Measurements from ENCODE around the gene RAB11FIP5. TPM values are rescaled to one million over a fixed set of nuclear protein-coding genes. Genes with fewer than 3 reads are reported as not detected.

Gene RAB11FIP5
- total and polyA plus RNA-seq, 9 donors, result 16.1 to 57.3 (median 25.0) TPM

DNA sequence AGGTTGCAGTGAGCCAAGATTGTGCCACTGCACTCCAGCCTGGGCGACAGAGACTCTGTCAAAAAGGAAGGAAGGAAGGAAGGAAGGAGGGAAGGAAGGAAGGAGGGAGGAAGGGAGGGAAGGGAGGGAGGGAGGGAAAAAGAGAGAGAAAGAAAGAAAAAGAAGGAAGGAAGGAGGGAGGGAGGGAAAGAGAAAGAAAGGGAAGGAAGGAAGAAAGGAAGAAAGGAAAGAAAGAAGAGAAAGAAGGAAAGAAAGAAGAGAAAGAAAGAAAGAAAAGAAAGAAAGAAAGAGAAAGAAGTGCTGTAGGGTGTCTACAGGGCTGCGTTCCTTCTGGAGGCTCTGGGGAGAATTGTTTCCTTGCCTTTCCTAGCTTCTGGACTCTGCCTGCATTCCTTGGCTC lies 22.5 kb upstream of the RAB11FIP5 start:
- Histone ChIP-seq H3K27ac (no peak overlapping the region), H3K27me3 (no peaks in the 10 kb centered on the region), H3K9me3 (no peaks in the 10 kb centered on the region), H3K4me1 (ENCODE audit: insufficient read depth) (no peaks in the 10 kb centered on the region), H3K36me3 (no peaks in the 10 kb centered on the region), H3K4me3 (no peak overlapping the region)
- TF ChIP-seq EP300 (IDR thresholded peaks at IDR 0.05) (no peak), POLR2A (IDR thresholded peaks at IDR 0.05) (no peak)
- TF ChIP-seq, protein P1, sequence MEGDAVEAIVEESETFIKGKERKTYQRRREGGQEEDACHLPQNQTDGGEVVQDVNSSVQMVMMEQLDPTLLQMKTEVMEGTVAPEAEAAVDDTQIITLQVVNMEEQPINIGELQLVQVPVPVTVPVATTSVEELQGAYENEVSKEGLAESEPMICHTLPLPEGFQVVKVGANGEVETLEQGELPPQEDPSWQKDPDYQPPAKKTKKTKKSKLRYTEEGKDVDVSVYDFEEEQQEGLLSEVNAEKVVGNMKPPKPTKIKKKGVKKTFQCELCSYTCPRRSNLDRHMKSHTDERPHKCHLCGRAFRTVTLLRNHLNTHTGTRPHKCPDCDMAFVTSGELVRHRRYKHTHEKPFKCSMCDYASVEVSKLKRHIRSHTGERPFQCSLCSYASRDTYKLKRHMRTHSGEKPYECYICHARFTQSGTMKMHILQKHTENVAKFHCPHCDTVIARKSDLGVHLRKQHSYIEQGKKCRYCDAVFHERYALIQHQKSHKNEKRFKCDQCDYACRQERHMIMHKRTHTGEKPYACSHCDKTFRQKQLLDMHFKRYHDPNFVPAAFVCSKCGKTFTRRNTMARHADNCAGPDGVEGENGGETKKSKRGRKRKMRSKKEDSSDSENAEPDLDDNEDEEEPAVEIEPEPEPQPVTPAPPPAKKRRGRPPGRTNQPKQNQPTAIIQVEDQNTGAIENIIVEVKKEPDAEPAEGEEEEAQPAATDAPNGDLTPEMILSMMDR (IDR thresholded peaks at IDR 0.05), result no peak
- intact Hi-C loops (cut with DNase I), result no loop called here
- no peak for DNase-seq
- WGBS, 3 donors, result 79 to 86% (median 83%) methylated on average over 2 of the region's 2 CpGs

GRCh38 chr2:73134471-73134870 lies 21.7 kb upstream of the RAB11FIP5 start:
- 79 to 90% (median 83%) methylated on average over 4 of the region's 4 CpGs for WGBS, 3 donors
- intact Hi-C loops (cut with DNase I), result no loop called here
- no peaks in the 10 kb centered on the region for H3K27me3 ChIP-seq
- no peak for DNase-seq
- no peaks in the 10 kb centered on the region for H3K4me1 ChIP-seq (ENCODE audit: insufficient read depth)
- no peaks in the 10 kb centered on the region for H3K36me3 ChIP-seq
- H3K27ac ChIP-seq, result no peak overlapping the region
- H3K4me3 ChIP-seq, result no peak overlapping the region
- H3K9me3 ChIP-seq, result no peaks in the 10 kb centered on the region
- TF ChIP-seq EP300 (IDR thresholded peaks at IDR 0.05), result no peak
- TF ChIP-seq POLR2A (IDR thresholded peaks at IDR 0.05), result no peak
- TF ChIP-seq, protein P1 (IDR thresholded peaks at IDR 0.05), result no peak

GRCh38 chr2:73133566-73134197 lies 20.9 kb upstream of the RAB11FIP5 start:
- TF ChIP-seq POLR2A (IDR thresholded peaks at IDR 0.05) (no peak), EP300 (IDR thresholded peaks at IDR 0.05) (no peak)
- TF ChIP-seq, protein P1 (IDR thresholded peaks at IDR 0.05), result no peak
- intact Hi-C loops (cut with DNase I), result no loop called here
- 13 to 32% (median 29%) methylated on average over 3 to 4 of the region's 4 CpGs for WGBS, 3 donors
- Histone ChIP-seq H3K9me3 (no peaks in the 10 kb centered on the region), H3K27me3 (no peaks in the 10 kb centered on the region), H3K36me3 (no peaks in the 10 kb centered on the region), H3K4me3 (no peak overlapping the region), H3K27ac (no peak overlapping the region), H3K4me1 (ENCODE audit: insufficient read depth) (no peaks in the 10 kb centered on the region)
- DNase-seq, result peak in 1 of 5 donors; percentile 34

DNA sequence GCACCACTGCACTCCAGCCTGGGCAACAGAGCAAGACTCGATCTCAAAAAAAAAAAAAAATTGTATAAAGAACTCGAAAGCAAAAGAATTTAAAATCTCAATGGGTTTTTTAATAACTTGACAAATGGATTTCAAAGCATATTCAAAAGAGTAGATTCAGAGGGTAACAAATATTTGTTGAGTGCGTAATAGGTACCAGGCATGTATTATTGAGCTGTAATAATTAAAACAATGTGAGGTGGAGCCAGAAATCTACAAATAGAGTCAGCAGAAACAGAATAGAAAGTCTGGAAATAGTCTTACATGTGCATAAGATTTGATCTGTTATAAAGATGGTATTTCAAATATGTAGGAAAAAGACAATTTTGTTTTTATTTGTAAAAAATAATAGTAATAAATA lies 19.1 kb upstream of the RAB11FIP5 start:
- H3K4me1 ChIP-seq (ENCODE audit: insufficient read depth), result no peaks in the 10 kb centered on the region
- H3K4me3 ChIP-seq, result no peak overlapping the region
- no peaks in the 10 kb centered on the region for H3K9me3 ChIP-seq
- WGBS, 3 donors, result 88 to 91% (median 89%) methylated on average over 3 of the region's 3 CpGs
- intact Hi-C loops (cut with DNase I), result no loop called here
- no peaks in the 10 kb centered on the region for H3K36me3 ChIP-seq
- no peak for DNase-seq
- H3K27ac ChIP-seq, result no peak overlapping the region
- no peaks in the 10 kb centered on the region for H3K27me3 ChIP-seq
- TF ChIP-seq POLR2A (IDR thresholded peaks at IDR 0.05), result no peak
- no peak for TF ChIP-seq EP300 (IDR thresholded peaks at IDR 0.05)
- TF ChIP-seq, protein P1 (IDR thresholded peaks at IDR 0.05), result no peak
